DOHH2 (cell line): ENCODE results near the gene VIT.

Experiments
- CTCF ChIP-seq: fragments of 200-600 bp; sonication (generic); IDR thresholded peaks from one replicate; pipeline ENCODE4 v1.5.1; 2014; ENCODE audit warnings: antibody characterized with exemption, mild to moderate bottlenecking, low read depth, low read length; ENCODE audit not compliant: poor library complexity, severe bottlenecking
- EZH2phosphoT487 ChIP-seq: fragments of 200-600 bp; sonication (generic); IDR thresholded peaks from 2 replicates; pipeline ENCODE4 v1.6.1; 2017; ENCODE audit warnings: borderline replicate concordance, mild to moderate bottlenecking, antibody characterized with exemption, low read length, moderate library complexity, mixed read lengths

GRCh38 chr2:36762764-36763490 is 66.4 kb downstream of the VIT start:
- TF ChIP-seq CTCF = no peak
- TF ChIP-seq EZH2phosphoT487 = no peak
